Keratinocyte (primary cell): Measurements from ENCODE around the gene BRPF1. TPM values are rescaled to one million over a fixed set of nuclear protein-coding genes. Genes with fewer than 3 reads are reported as not detected.

Experiments used
- DNase-seq: peaks from one replicate; pipeline ENCODE4 v3.0.0-alpha.2; 2011; ENCODE audit warnings: low read depth, missing footprints, low spot score
- FAIRE-seq: peaks from 2 replicates; lab custom pipeline; 2011; peaks lifted over from hg19 to GRCh38; lab: Jason Lieb, UNC
- H2AFZ ChIP-seq: 2 replicates; pipeline ENCODE4 v1.6.0; 2012; ENCODE audit warnings: low read length, control low read depth, inconsistent platforms; ENCODE audit not compliant: control insufficient read depth
- H3K27ac ChIP-seq: 2 replicates; pipeline ENCODE4 v1.5.1; 2011; ENCODE audit warnings: low read length; ENCODE audit not compliant: control insufficient read depth, insufficient read depth
- H3K27me3 ChIP-seq: 3 replicates; pipeline ENCODE4 v1.6.0; 2011; ENCODE audit warnings: low read length; ENCODE audit not compliant: control insufficient read depth, insufficient read depth; ENCODE audit errors: extremely low read depth
- H3K36me3 ChIP-seq, 2 experiments: 2 replicates in 1 of 2; 3 replicates in 1 of 2; pipeline ENCODE4 v1.5.1; 2011; ENCODE audit warnings: low read length in 2 of 2, mild to moderate bottlenecking in 1 of 2; ENCODE audit not compliant: control insufficient read depth in 2 of 2, insufficient read depth in 2 of 2; ENCODE audit errors: extremely low read depth in 1 of 2
- H3K4me1 ChIP-seq: 3 replicates; pipeline ENCODE4 v1.5.1; 2011; ENCODE audit warnings: low read length; ENCODE audit not compliant: control insufficient read depth, insufficient read depth; ENCODE audit errors: extremely low read depth
- H3K4me2 ChIP-seq: 3 replicates; pipeline ENCODE4 v1.6.0; 2011; ENCODE audit warnings: low read depth, low read length; ENCODE audit not compliant: control insufficient read depth, insufficient read depth; ENCODE audit errors: extremely low read depth
- H3K4me3 ChIP-seq, 3 experiments: fragments of 200-600 bp in 1 of 3; sonication (generic) in 1 of 3; 2 replicates in 2 of 3; 3 replicates in 1 of 3; pipeline ENCODE4 v1.5.1; 2011 to 2016; ENCODE audit warnings: low read length in 3 of 3, mild to moderate bottlenecking in 3 of 3, control low read depth in 2 of 3, inconsistent platforms in 1 of 3, low read depth in 1 of 3, mixed read lengths in 1 of 3, mixed run types in 1 of 3, moderate library complexity in 1 of 3; ENCODE audit not compliant: control insufficient read depth in 2 of 3, insufficient read depth in 2 of 3; ENCODE audit errors: extremely low read depth in 1 of 3
- H3K79me2 ChIP-seq: 2 replicates; pipeline ENCODE4 v1.6.0; 2012; ENCODE audit warnings: low read length; ENCODE audit not compliant: control insufficient read depth, insufficient read depth
- H3K9ac ChIP-seq: 3 replicates; pipeline ENCODE4 v1.6.0; 2011; ENCODE audit warnings: low read length; ENCODE audit not compliant: control insufficient read depth, insufficient read depth; ENCODE audit errors: extremely low read depth
- H3K9me1 ChIP-seq: 3 replicates; pipeline ENCODE4 v1.6.0; 2011; ENCODE audit warnings: low read length; ENCODE audit not compliant: control insufficient read depth, insufficient read depth; ENCODE audit errors: extremely low read depth
- H3K9me3 ChIP-seq: 2 replicates; pipeline ENCODE4 v1.5.1; 2012; ENCODE audit warnings: low read depth, low read length; ENCODE audit not compliant: control insufficient read depth
- H4K20me1 ChIP-seq: 3 replicates; pipeline ENCODE4 v1.6.0; 2011; ENCODE audit warnings: low read length; ENCODE audit not compliant: control insufficient read depth, insufficient read depth; ENCODE audit errors: extremely low read depth
- CTCF ChIP-seq, 3 experiments: IDR thresholded peaks in 1 of 3; conservative IDR thresholded peaks in 1 of 3; optimal IDR thresholded peaks in 1 of 3; 2 replicates in 2 of 3; 3 replicates in 1 of 3; pipeline versions ENCODE3 to v1.5.1; 2011; ENCODE audit warnings: low read length in 3 of 3, mild to moderate bottlenecking in 3 of 3, moderate library complexity in 2 of 3, control low read depth in 1 of 3, inconsistent platforms in 1 of 3; ENCODE audit not compliant: insufficient read depth in 2 of 3; ENCODE audit errors: extremely low read depth in 1 of 3
- EZH2 ChIP-seq: IDR thresholded peaks from one replicate; pipeline ENCODE4 v1.6.1; 2012; ENCODE audit warnings: inconsistent platforms, mild to moderate bottlenecking, low read length, moderate library complexity
- dilution Hi-C: fragments of 300-500 bp; cut with MboI; formaldehyde crosslinking; loops from one replicate; pipeline ENCODE4 v1.7.0; 2020; ENCODE audit warnings: low sequenced_read_pairs; ENCODE audit not compliant: extremely low pct_ligation_motif_present
- polyA plus RNA-seq, 5 experiments: library from polyadenylated mRNA; depleted of rRNA in 3 of 5; stranded (reverse) in 3 of 5; stranded (forward) in 1 of 5; unstranded in 1 of 5; fragments of >200 nt; gene quantifications; 1 replicate in 1 of 5; 2 replicates in 3 of 5; 3 replicates in 1 of 5; pipeline versions ENCODE4 v1.2.1 to v1.2.3, GENCODE V29; 2011 to 2012; ENCODE audit warnings: missing spikeins in 2 of 5, low read depth in 1 of 5, low replicate concordance in 1 of 5

BRPF1 gene
- polyA plus RNA-seq, 1 donor (not counting 4 experiments of a cell fraction or from before 2014, with no cell fraction given), result 8.0 TPM

- Histone ChIP-seq H3K4me3 (no peak overlapping the region), H3K9ac (no peak overlapping the region), H3K4me1 (no peaks in the 10 kb centered on the region), H3K27ac (no peak overlapping the region), H3K4me2 (no peak overlapping the region), H3K27me3 (no peaks in the 10 kb centered on the region), H3K9me1 (no peaks in the 10 kb centered on the region), H3K36me3 (peaks cover 43 to 55% of the 10 kb centered on the region in 2 experiments), H4K20me1 (no peaks in the 10 kb centered on the region), H3K9me3 (no peaks in the 10 kb centered on the region), H2AFZ (no peak overlapping the region), H3K79me2 (no peaks in the 10 kb centered on the region)
- TF ChIP-seq EZH2 (no peak), CTCF (optimal IDR thresholded peaks at IDR 0.05 in 1 of 3, IDR thresholded peaks at IDR 0.05 in 1 of 3, conservative IDR thresholded peaks at IDR 0.05 in 1 of 3; ENCODE audit: extremely low read depth in 1 of 3, insufficient read depth in 2 of 3, low read length in 3 of 3) (no peak)
- no peak for DNase-seq
- dilution Hi-C loops, result no loop called here
- FAIRE-seq, result no peak
Observed at GRCh38 chr3:9682096-9682495, 49.4 kb upstream of the BRPF1 start.

- no peak for TF ChIP-seq CTCF (optimal IDR thresholded peaks at IDR 0.05 in 1 of 3, IDR thresholded peaks at IDR 0.05 in 1 of 3, conservative IDR thresholded peaks at IDR 0.05 in 1 of 3; ENCODE audit: extremely low read depth in 1 of 3, insufficient read depth in 2 of 3, low read length in 3 of 3)
- TF ChIP-seq EZH2, result no peak
- Histone ChIP-seq H2AFZ (no peak overlapping the region), H3K4me3 (no peak overlapping the region), H3K36me3 (peaks cover 39 to 51% of the 10 kb centered on the region in 2 experiments), H3K4me1 (no peaks in the 10 kb centered on the region), H3K79me2 (no peaks in the 10 kb centered on the region), H3K9me3 (no peaks in the 10 kb centered on the region), H3K9me1 (no peaks in the 10 kb centered on the region), H3K4me2 (no peak overlapping the region), H3K9ac (no peak overlapping the region), H4K20me1 (no peaks in the 10 kb centered on the region), H3K27ac (no peak overlapping the region), H3K27me3 (no peaks in the 10 kb centered on the region)
- FAIRE-seq (no peak), DNase-seq (no peak)
- dilution Hi-C loops, result no loop called here
Observed at GRCh38 chr3:9683426-9683825, 48.1 kb upstream of the BRPF1 start.
